H1 (cell line): ENCODE data around the gene RICTOR. TPM values are rescaled to one million over a fixed set of nuclear protein-coding genes. Genes with fewer than 3 reads are reported as not detected.

ENCODE experiments used
- CTCF ChIA-PET: fragments of 300-600 bp; sonication (Branson Sonifier 250); formaldehyde crosslinking; loops from one replicate; lab custom pipeline; 2021; ENCODE audit not compliant: partially characterized antibody; lab: Charles Lee
- POLR2A ChIA-PET: fragments of 300-600 bp; sonication (Branson Sonifier 250); formaldehyde crosslinking; loops from one replicate; lab custom pipeline; 2021; ENCODE audit warnings: inconsistent platforms; ENCODE audit not compliant: partially characterized antibody; lab: Charles Lee
- DNase-seq, 2 experiments: peaks; one replicate each; pipeline versions ENCODE4 v3.0.0 to v3.0.0-alpha.2; 2010 to 2022; ENCODE audit warnings: low spot score in 2 of 2, low read depth in 1 of 2, mixed read lengths in 1 of 2
- FAIRE-seq: peaks from 2 replicates; lab custom pipeline; 2011; peaks lifted over from hg19 to GRCh38; lab: Jason Lieb, UNC
- H2AFZ ChIP-seq: 2 replicates; pipeline ENCODE4 v1.8.1; 2012; ENCODE audit warnings: low read length, inconsistent platforms
- H2AK5ac ChIP-seq: 2 replicates; pipeline ENCODE4 v1.6.1; 2013; ENCODE audit warnings: low read depth, low read length
- H2BK120ac ChIP-seq: replicated peaks from 2 replicates; pipeline ENCODE3; 2013; ENCODE audit warnings: low read depth, low read length, inconsistent platforms
- H2BK12ac ChIP-seq: 2 replicates; pipeline ENCODE4 v1.6.1; 2013; ENCODE audit warnings: low read depth, low read length
- H2BK15ac ChIP-seq: 2 replicates; pipeline ENCODE4 v1.6.1; 2013; ENCODE audit warnings: low read length
- H2BK20ac ChIP-seq: 2 replicates; pipeline ENCODE4 v1.6.1; 2013; ENCODE audit warnings: low read length
- H2BK5ac ChIP-seq: 2 replicates; pipeline ENCODE4 v1.6.1; 2013; ENCODE audit warnings: low read depth, low read length
- H3K14ac ChIP-seq: 2 replicates; pipeline ENCODE4 v1.6.1; 2013; ENCODE audit warnings: inconsistent platforms; ENCODE audit not compliant: insufficient read length
- H3K18ac ChIP-seq: 2 replicates; pipeline ENCODE4 v1.6.1; 2013; ENCODE audit warnings: low read length; ENCODE audit errors: extremely low read depth
- H3K23ac ChIP-seq: 2 replicates; pipeline ENCODE4 v1.6.1; 2013; ENCODE audit warnings: inconsistent platforms; ENCODE audit not compliant: insufficient read length
- H3K23me2 ChIP-seq: 2 replicates; pipeline ENCODE4 v1.6.1; 2013; ENCODE audit warnings: low read depth, low read length
- H3K27ac ChIP-seq: 2 replicates; pipeline ENCODE4 v1.6.1; 2011; ENCODE audit warnings: low read depth, low read length, inconsistent platforms
- H3K27me3 ChIP-seq, 4 experiments: replicated peaks in 1 of 4; 1 replicate in 1 of 4; 2 replicates in 3 of 4; pipeline versions ENCODE4 v1.6.1 to v1.8.1; 2011 to 2013; ENCODE audit warnings: low read length in 3 of 4, mild to moderate bottlenecking in 3 of 4, inconsistent platforms in 2 of 4, mixed read lengths in 2 of 4, moderate library complexity in 1 of 4; ENCODE audit not compliant: control insufficient read depth in 3 of 4, insufficient read depth in 3 of 4; ENCODE audit errors: extremely low read depth in 1 of 4
- H3K36me3 ChIP-seq, 4 experiments: 2 replicates each; pipeline versions ENCODE4 v1.6.1 to v1.8.1; 2011 to 2013; ENCODE audit warnings: mild to moderate bottlenecking in 4 of 4, low read length in 3 of 4, moderate library complexity in 2 of 4, control low read depth in 1 of 4, inconsistent platforms in 1 of 4; ENCODE audit not compliant: insufficient read depth in 4 of 4, control insufficient read depth in 2 of 4
- H3K4ac ChIP-seq: replicated peaks from 2 replicates; pipeline ENCODE3; 2013; ENCODE audit warnings: low read length, low read depth, mixed read lengths, inconsistent platforms; ENCODE audit not compliant: insufficient read length
- H3K4me1 ChIP-seq, 4 experiments: replicated peaks in 1 of 4; 1 replicate in 1 of 4; 2 replicates in 3 of 4; pipeline versions ENCODE4 v1.6.1 to v1.8.1; 2011 to 2013; ENCODE audit warnings: low read length in 3 of 4, inconsistent platforms in 2 of 4, mixed read lengths in 1 of 4; ENCODE audit not compliant: insufficient read depth in 4 of 4, control insufficient read depth in 3 of 4
- H3K4me2 ChIP-seq, 2 experiments: 2 replicates each; pipeline versions ENCODE4 v1.6.1 to v1.8.1; 2011 to 2013; ENCODE audit warnings: low read depth in 2 of 2, low read length in 2 of 2, control low read depth in 1 of 2, inconsistent platforms in 1 of 2, mild to moderate bottlenecking in 1 of 2; ENCODE audit not compliant: insufficient read depth in 1 of 2
- H3K4me3 ChIP-seq, 4 experiments: fragments of 200-600, 300-600 bp in 1 of 4; sonication (generic), shearing (Covaris generic), sonication (Bioruptor Twin) in 1 of 4; 2 replicates each; pipeline versions ENCODE4 v1.5.1 to v1.8.1; 2011 to 2016; ENCODE audit warnings: low read length in 4 of 4, low read depth in 3 of 4, control low read depth in 2 of 4, inconsistent platforms in 2 of 4, mild to moderate bottlenecking in 2 of 4, mixed read lengths in 1 of 4, moderate library complexity in 1 of 4; ENCODE audit not compliant: insufficient read depth in 2 of 4; ENCODE audit errors: extremely low read depth in 1 of 4
- H3K56ac ChIP-seq: replicated peaks from 2 replicates; pipeline ENCODE3; 2013; ENCODE audit warnings: low read depth, mild to moderate bottlenecking, mixed read lengths, low read length, inconsistent platforms; ENCODE audit not compliant: insufficient read length
- H3K79me1 ChIP-seq: 2 replicates; pipeline ENCODE4 v1.6.1; 2013; ENCODE audit warnings: low read depth, low read length, control low read depth
- H3K79me2 ChIP-seq, 2 experiments: 2 replicates each; pipeline versions ENCODE4 v1.6.1 to v1.8.1; 2012 to 2013; ENCODE audit warnings: low read length in 2 of 2, mild to moderate bottlenecking in 2 of 2, inconsistent platforms in 1 of 2; ENCODE audit not compliant: insufficient read depth in 2 of 2, control insufficient read depth in 1 of 2
- H3K9ac ChIP-seq, 4 experiments: replicated peaks in 1 of 4; 1 replicate in 1 of 4; 2 replicates in 3 of 4; pipeline versions ENCODE4 v1.6.1 to v1.8.1; 2011 to 2013; ENCODE audit warnings: low read depth in 3 of 4, low read length in 3 of 4, control low read depth in 2 of 4, mild to moderate bottlenecking in 2 of 4, moderate library complexity in 2 of 4, inconsistent platforms in 1 of 4; ENCODE audit errors: extremely low read depth in 1 of 4
- H3K9me3 ChIP-seq, 2 experiments: 2 replicates each; pipeline versions ENCODE4 v1.6.1 to v1.8.1; 2012 to 2013; ENCODE audit warnings: mild to moderate bottlenecking in 2 of 2, moderate library complexity in 2 of 2, control low read depth in 1 of 2, inconsistent platforms in 1 of 2, low read depth in 1 of 2, low read length in 1 of 2, mixed read lengths in 1 of 2; ENCODE audit not compliant: insufficient read depth in 2 of 2
- H4K20me1 ChIP-seq, 2 experiments: replicated peaks in 1 of 2; 2 replicates each; pipeline versions ENCODE3 to v1.8.1; 2011 to 2013; ENCODE audit warnings: inconsistent platforms in 2 of 2, low read length in 2 of 2, mild to moderate bottlenecking in 1 of 2; ENCODE audit not compliant: insufficient read depth in 2 of 2, control insufficient read depth in 1 of 2
- H4K5ac ChIP-seq: 2 replicates; pipeline ENCODE4 v1.6.1; 2013; ENCODE audit warnings: low read length, low read depth, mixed read lengths, inconsistent platforms; ENCODE audit not compliant: insufficient read length
- H4K8ac ChIP-seq: 2 replicates; pipeline ENCODE4 v1.8.0; 2013; ENCODE audit warnings: mild to moderate bottlenecking, moderate library complexity, low read length, inconsistent platforms; ENCODE audit not compliant: insufficient read depth; ENCODE audit errors: extremely low read depth
- H4K91ac ChIP-seq: replicated peaks from 2 replicates; pipeline ENCODE3; 2013; ENCODE audit warnings: low read length, mixed read lengths, inconsistent platforms; ENCODE audit not compliant: insufficient read length
- ASH2L ChIP-seq: fragments of 200-600, 300-600 bp; sonication (generic); IDR thresholded peaks from one replicate; pipeline ENCODE4 v1.7.1; 2017; ENCODE audit warnings: low read length
- BRCA1 ChIP-seq: IDR thresholded peaks from 2 replicates; pipeline ENCODE4 v1.6.1; 2012; ENCODE audit warnings: low read depth, low read length, improper control_type of control experiment
- CEBPB ChIP-seq: IDR thresholded peaks from 2 replicates; pipeline ENCODE4 v1.6.1; 2012; ENCODE audit warnings: low read depth, low read length
- EP300 ChIP-seq, 2 experiments: IDR thresholded peaks; 1 replicate in 1 of 2; 2 replicates in 1 of 2; pipeline ENCODE4 v1.6.1; 2011 to 2012; ENCODE audit warnings: low read depth in 2 of 2, low read length in 2 of 2, mild to moderate bottlenecking in 2 of 2, borderline replicate concordance in 1 of 2, inconsistent platforms in 1 of 2, moderate library complexity in 1 of 2
- GTF2F1 ChIP-seq: IDR thresholded peaks from 2 replicates; pipeline ENCODE4 v1.6.1; 2012; ENCODE audit warnings: low read depth, low read length, improper control_type of control experiment, borderline replicate concordance
- NANOG ChIP-seq: IDR thresholded peaks from 2 replicates; pipeline ENCODE4 v1.6.1; 2011; ENCODE audit warnings: low read length, low read depth, mild to moderate bottlenecking, inconsistent platforms; ENCODE audit not compliant: insufficient read depth, poor library complexity, severe bottlenecking
- NRF1 ChIP-seq: IDR thresholded peaks from 2 replicates; pipeline ENCODE4 v1.6.1; 2011; ENCODE audit warnings: mild to moderate bottlenecking, low read depth, low read length, improper control_type of control experiment
- SAP30 ChIP-seq: fragments of 300-600 bp; sonication (generic); IDR thresholded peaks from 2 replicates; pipeline ENCODE4 v1.7.1; 2012; ENCODE audit warnings: low read length, moderate library complexity, mild to moderate bottlenecking, inconsistent platforms; ENCODE audit not compliant: insufficient read depth, insufficient replicate concordance
- SIN3A ChIP-seq, 2 experiments: IDR thresholded peaks in 1 of 2; conservative IDR thresholded peaks in 1 of 2; 2 replicates each; pipeline ENCODE4 v1.6.1; 2011 to 2012; ENCODE audit warnings: low read length in 2 of 2, improper control_type of control experiment in 1 of 2, low read depth in 1 of 2, mild to moderate bottlenecking in 1 of 2
- SP1 ChIP-seq: IDR thresholded peaks from 2 replicates; pipeline ENCODE4 v1.6.1; 2011; ENCODE audit warnings: low read depth, low read length
- TAF7 ChIP-seq: optimal IDR thresholded peaks from 2 replicates; pipeline ENCODE3; 2011; ENCODE audit warnings: low read depth, mild to moderate bottlenecking, inconsistent platforms, low read length, moderate library complexity, borderline replicate concordance
- ZNF274 ChIP-seq: IDR thresholded peaks from 2 replicates; pipeline ENCODE4 v1.7.0; 2012; ENCODE audit warnings: low read length, borderline replicate concordance; ENCODE audit errors: extremely low read depth
- polyA plus RNA-seq, 7 experiments: library from polyadenylated mRNA; depleted of rRNA in 3 of 7; stranded (reverse) in 5 of 7; unstranded in 2 of 7; fragments of >200 nt in 5 of 7; fragments of 200-250 nt in 2 of 7; gene quantifications; 1 replicate in 5 of 7; 2 replicates in 1 of 7; 4 replicates in 1 of 7; pipeline versions ENCODE4 v1.2.1 to v1.2.3, GENCODE V29; 2011 to 2013; ENCODE audit warnings: missing spikeins in 2 of 7, mixed read lengths in 2 of 7
- total RNA-seq: library from RNA; stranded (reverse); fragmentation: NEBNext Ultra II Directional; extraction: Animal tissue kit (Norgen Biotek cat#: 25700); gene quantifications from 2 replicates; pipeline ENCODE4 v1.2.1, GENCODE V29; 2021

RICTOR gene
- total and polyA plus RNA-seq, 2 of the 8 experiments (the other 6 are each of a cell fraction or from before 2014, with no cell fraction given) = 4.3 to 26.6 TPM

DNA sequence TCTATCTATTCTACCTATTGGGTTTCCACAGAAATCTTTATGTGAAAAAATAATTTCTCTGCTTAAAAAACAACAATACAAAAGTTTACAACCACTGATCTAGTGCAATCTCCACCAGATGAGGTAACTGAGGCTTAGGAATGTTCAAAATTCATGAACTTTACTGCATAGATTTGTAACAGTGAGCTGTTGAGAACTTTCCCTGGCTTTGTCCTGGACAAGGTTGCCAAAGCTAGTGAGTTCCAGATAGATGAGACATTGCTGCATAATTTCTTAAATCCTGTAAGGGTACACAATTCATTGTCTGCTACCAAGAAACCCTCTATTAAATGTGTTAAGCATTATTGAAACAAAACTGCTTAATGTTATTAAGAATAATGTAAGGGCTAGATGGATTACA, 125.7 kb downstream of the RICTOR start:
- Histone ChIP-seq H3K4ac (no peak overlapping the region), H4K91ac (no peak overlapping the region), H3K79me2 (no peaks in the 10 kb centered on the region), H3K27me3 (no peaks in the 10 kb centered on the region), H3K23ac (no peak overlapping the region), H3K4me1 (no peaks in the 10 kb centered on the region), H2AFZ (no peak overlapping the region), H3K9ac (no peak overlapping the region), H4K8ac (no peak overlapping the region), H3K56ac (no peak overlapping the region), H3K36me3 (peaks cover 2 to 67% (median 27%) of the 10 kb centered on the region in 4 experiments; a peak in 6 of 8 replicates), H2AK5ac (no peak overlapping the region), H3K79me1 (no peaks in the 10 kb centered on the region), H3K27ac (no peak overlapping the region), H4K20me1 (no peaks in the 10 kb centered on the region), H3K9me3 (no peaks in the 10 kb centered on the region), H4K5ac (no peak overlapping the region), H3K4me3 (no peak overlapping the region), H3K4me2 (no peak overlapping the region), H2BK12ac (no peak overlapping the region), H3K23me2 (no peaks in the 10 kb centered on the region), H2BK15ac (no peak overlapping the region), H2BK20ac (no peak overlapping the region), H3K14ac (no peak overlapping the region), H3K18ac (no peak overlapping the region), H2BK5ac (no peak overlapping the region), H2BK120ac (no peak overlapping the region)
- CTCF ChIA-PET = interaction anchor here (0.7 kb wide), 1 partner anchor 10 kb away, joined by 3 read pairs; no protein-coding TSS in a partner anchor
- no peak for TF ChIP-seq NANOG
- no peak for TF ChIP-seq ZNF274
- no peak for TF ChIP-seq SP1
- no peak for TF ChIP-seq EP300 (IDR thresholded peaks at IDR 0.05; ENCODE audit: borderline replicate concordance in 1 of 2, low read depth in 2 of 2, low read length in 2 of 2)
- TF ChIP-seq NRF1 = no peak
- TF ChIP-seq SIN3A (conservative IDR thresholded peaks at IDR 0.05 in 1 of 2, IDR thresholded peaks at IDR 0.05 in 1 of 2; ENCODE audit: low read depth in 1 of 2, low read length in 2 of 2) = no peak
- no peak for TF ChIP-seq TAF7
- TF ChIP-seq SAP30 = no peak
- TF ChIP-seq ASH2L = no peak
- TF ChIP-seq CEBPB = no peak
- TF ChIP-seq BRCA1 = no peak
- no peak for TF ChIP-seq GTF2F1
- FAIRE-seq = no peak
- POLR2A ChIA-PET = no interaction called here
- no peak for DNase-seq
